Adrenal gland (tissue), 12 donors: Measurements from ENCODE around the gene MAGT1. TPM values are rescaled to one million over a fixed set of nuclear protein-coding genes. Genes with fewer than 3 reads are reported as not detected.
"Not testable (repeated sequence)": the region's sequence is repeated elsewhere in the genome, so short reads cannot be mapped to it uniquely, and the experiment has no call there.

Source experiments
- DNase-seq, 7 donors: peaks; one replicate each; pipeline ENCODE4 v3.0.0-alpha.2; 2019 to 2020
- H3K27ac ChIP-seq, 5 donors: fragments of 200-600 bp; sonication (generic) in 4 of 5; 1 replicate in 3 of 5; 2 replicates in 2 of 5; pipeline versions ENCODE4 v1.5.1 to v1.8.0; 2016 to 2020; ENCODE audit warnings: mild to moderate bottlenecking in 1 of 5
- H3K27me3 ChIP-seq: fragments of 200-600 bp; 2 replicates; pipeline ENCODE4 v1.8.0; 2021
- H3K36me3 ChIP-seq, 2 donors: fragments of 200-600 bp; replicated peaks in 1 of 2; 1 replicate in 1 of 2; 2 replicates in 1 of 2; pipeline versions ENCODE4 v1.5.1 to v1.8.0; 2018 to 2022
- H3K4me1 ChIP-seq, 2 donors: fragments of 200-600 bp; replicated peaks in 1 of 2; 1 replicate in 1 of 2; 2 replicates in 1 of 2; pipeline versions ENCODE4 v1.5.1 to v1.8.0; 2018 to 2021
- H3K4me3 ChIP-seq, 4 donors: fragments of 200-600 bp; sonication (generic) in 3 of 4; one replicate each; pipeline ENCODE4 v1.5.1; 2016 to 2018
- H3K9me3 ChIP-seq, 3 donors: fragments of 200-600 bp; sonication (generic) in 1 of 3; replicated peaks in 1 of 3; 1 replicate in 2 of 3; 2 replicates in 1 of 3; pipeline versions ENCODE4 v1.5.1 to v1.8.0; 2016 to 2021
- POLR2A ChIP-seq, 2 donors: fragments of 450-650 bp; IDR thresholded peaks; one replicate each; pipeline ENCODE4 v1.6.1; 2017; ENCODE audit warnings: antibody characterized with exemption in 2 of 2, mild to moderate bottlenecking in 2 of 2, moderate library complexity in 1 of 2
- WGBS, 4 donors: extraction: QIAGEN DNeasy Blood & Tissue Kit in 2 of 4; methylation state at CpG; one replicate each; pipeline versions ENCODE4 v1.1.5 to v1.1.7; 2013 to 2017; 5-methylcytosine and 5-hydroxymethylcytosine counted together
- intact Hi-C, 2 donors: fragments of 100-400 bp; cut with DNase I; formaldehyde crosslinking; loops; one replicate each; pipeline versions ENCODE4 v1.14.1 to v1.15.0; 2022 to 2023
- polyA plus RNA-seq, 3 donors: library from polyadenylated mRNA; stranded (reverse); fragments of 200-250 nt in 2 of 3; fragments of 350-450 nt in 1 of 3; fragmentation: Illumina TruSeq in 1 of 3; extraction: RNeasy Lipid Tissue Mini Kit (QIAGEN cat#74804) in 1 of 3; gene quantifications; one replicate each; pipeline ENCODE4 v1.2.3, GENCODE V29; 2013 to 2014
- total RNA-seq, 9 donors: library from RNA; depleted of rRNA in 4 of 9; stranded (reverse); fragments of >200 nt in 4 of 9; fragments of 120-200 nt in 1 of 9; fragmentation: NEBNext Ultra II Directional in 1 of 9; extraction: Animal tissue kit (Norgen Biotek cat#: 25700) in 1 of 9; gene quantifications; one replicate each; pipeline versions ENCODE4 v1.1.0 to v1.2.4, GENCODE V29; 2013 to 2023
- TF ChIP-seq, protein P1 (sequence below), 6 experiments: fragments of 450-650 bp in 4 of 6; fragments of 200-600 bp in 2 of 6; sonication (generic) in 1 of 6; IDR thresholded peaks; 1 replicate in 5 of 6; 2 replicates in 1 of 6; pipeline versions ENCODE4 v1.5.1 to v1.8.0; 2016 to 2021; ENCODE audit warnings: antibody characterized with exemption in 6 of 6, mild to moderate bottlenecking in 2 of 6, moderate library complexity in 1 of 6
- donor health status: healthy with polysubstance abuse.
- donor health status: Bipolar disorder and iron deficiency.
- donor health status: DM: yes; HTN: yes; CAD: no.
- donor health status: DM: no; HTN: no; CAD: no.
- donor health status: DM: no; HTN: no; CAD: no.
- donor health status: DM: yes; HTN: yes; CAD: no.

The MAGT1 gene
- total and polyA plus RNA-seq, 12 donors: 8.5 to 77.0 (median 47.8) TPM

- intact Hi-C loops: no loop called here
- Histone ChIP-seq H3K36me3 (no peaks in the 10 kb centered on the region), H3K4me3 (no peak overlapping the region), H3K9me3 (no peaks in the 10 kb centered on the region), H3K27me3 (no peaks in the 10 kb centered on the region), H3K4me1 (peaks cover 0 to 6% of the 10 kb centered on the region in 2 donors), H3K27ac (no peak overlapping the region)
- no peak for TF ChIP-seq POLR2A (IDR thresholded peaks at IDR 0.05)
- TF ChIP-seq, protein P1, sequence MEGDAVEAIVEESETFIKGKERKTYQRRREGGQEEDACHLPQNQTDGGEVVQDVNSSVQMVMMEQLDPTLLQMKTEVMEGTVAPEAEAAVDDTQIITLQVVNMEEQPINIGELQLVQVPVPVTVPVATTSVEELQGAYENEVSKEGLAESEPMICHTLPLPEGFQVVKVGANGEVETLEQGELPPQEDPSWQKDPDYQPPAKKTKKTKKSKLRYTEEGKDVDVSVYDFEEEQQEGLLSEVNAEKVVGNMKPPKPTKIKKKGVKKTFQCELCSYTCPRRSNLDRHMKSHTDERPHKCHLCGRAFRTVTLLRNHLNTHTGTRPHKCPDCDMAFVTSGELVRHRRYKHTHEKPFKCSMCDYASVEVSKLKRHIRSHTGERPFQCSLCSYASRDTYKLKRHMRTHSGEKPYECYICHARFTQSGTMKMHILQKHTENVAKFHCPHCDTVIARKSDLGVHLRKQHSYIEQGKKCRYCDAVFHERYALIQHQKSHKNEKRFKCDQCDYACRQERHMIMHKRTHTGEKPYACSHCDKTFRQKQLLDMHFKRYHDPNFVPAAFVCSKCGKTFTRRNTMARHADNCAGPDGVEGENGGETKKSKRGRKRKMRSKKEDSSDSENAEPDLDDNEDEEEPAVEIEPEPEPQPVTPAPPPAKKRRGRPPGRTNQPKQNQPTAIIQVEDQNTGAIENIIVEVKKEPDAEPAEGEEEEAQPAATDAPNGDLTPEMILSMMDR (IDR thresholded peaks at IDR 0.05): no peak
- WGBS, 4 donors: 42 to 58% (median 51%) methylated on average over 3 of the region's 3 CpGs
- DNase-seq: no peak
Observed at GRCh38 chrX:77925764-77926163, 30.5 kb upstream of the MAGT1 start.

DNA sequence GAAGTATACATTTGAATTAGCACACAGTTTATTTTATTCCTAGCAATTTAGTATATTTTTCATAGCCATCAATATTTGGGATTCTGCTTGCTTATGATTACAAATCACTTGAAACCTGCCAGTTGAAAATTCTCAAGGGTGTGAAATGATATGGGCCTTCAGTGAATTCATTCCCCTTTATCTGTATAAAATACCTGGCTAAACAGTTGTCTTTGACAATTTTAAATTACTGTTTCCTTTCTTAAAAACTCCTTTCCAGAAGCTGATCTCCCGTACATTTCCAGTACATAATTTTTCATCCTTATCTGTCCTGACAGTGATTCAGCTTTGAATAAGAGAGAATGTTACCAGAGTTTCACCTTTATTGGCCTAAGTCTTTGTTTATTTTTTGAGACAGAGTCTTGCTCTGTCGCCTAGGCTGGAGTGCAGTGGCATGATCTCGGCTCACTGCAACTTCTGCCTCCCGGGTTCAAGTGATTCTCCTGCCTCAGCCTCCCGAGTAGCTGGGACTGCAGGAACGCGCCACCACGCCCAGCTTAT, 29.2 kb upstream of the MAGT1 start:
- WGBS, 4 donors: 62 to 66% (median 63%) methylated on average over 8 of the region's 8 CpGs
- DNase-seq: no peak
- peaks cover 0 to 6% of the 10 kb centered on the region in 2 donors for H3K4me1 ChIP-seq
- H3K9me3 ChIP-seq: no peaks in the 10 kb centered on the region
- no peaks in the 10 kb centered on the region for H3K36me3 ChIP-seq
- TF ChIP-seq POLR2A (IDR thresholded peaks at IDR 0.05): no peak
- TF ChIP-seq, protein P1 (IDR thresholded peaks at IDR 0.05): no peak
- no peak overlapping the region for H3K27ac ChIP-seq
- H3K27me3 ChIP-seq: no peaks in the 10 kb centered on the region
- H3K4me3 ChIP-seq: no peak overlapping the region
- intact Hi-C loops: no loop called here

DNA sequence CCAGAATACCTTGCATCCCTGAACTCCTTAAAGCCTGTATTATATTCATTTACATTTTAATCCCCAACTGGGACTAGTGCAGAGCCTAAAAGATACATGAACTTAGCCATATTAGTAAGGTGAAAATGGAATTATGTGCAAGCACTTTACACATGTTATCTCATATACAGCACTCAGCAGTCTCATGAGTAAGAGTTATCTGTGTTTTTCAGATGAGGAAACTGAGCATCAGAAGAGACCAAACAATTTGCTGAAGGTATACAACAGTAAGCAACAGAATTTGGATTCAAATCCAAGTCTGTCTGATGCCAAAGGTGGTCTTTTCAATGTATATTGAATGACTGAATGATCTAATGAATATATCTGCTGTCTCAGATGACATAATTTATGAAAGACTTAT, 27.6 kb upstream of the MAGT1 start:
- intact Hi-C loops: no loop called here
- no peak for TF ChIP-seq POLR2A (IDR thresholded peaks at IDR 0.05)
- TF ChIP-seq, protein P1 (IDR thresholded peaks at IDR 0.05): no peak
- Histone ChIP-seq H3K4me1 (peaks cover 0 to 6% of the 10 kb centered on the region in 2 donors), H3K27me3 (no peaks in the 10 kb centered on the region), H3K27ac (no peak overlapping the region), H3K4me3 (no peak overlapping the region), H3K36me3 (no peaks in the 10 kb centered on the region), H3K9me3 (no peaks in the 10 kb centered on the region)
- no peak for DNase-seq

- intact Hi-C loops: loop anchor here in 1 of 2 donors (10.0 kb wide), 1 partner anchor 105 kb away; no protein-coding TSS in a partner anchor
- not testable (repeated sequence) for H3K4me1 ChIP-seq, H3K27ac ChIP-seq, H3K4me3 ChIP-seq, H3K9me3 ChIP-seq, H3K27me3 ChIP-seq, H3K36me3 ChIP-seq, DNase-seq
- 63 to 80% (median 71%) methylated on average over 5 to 6 of the region's 6 CpGs for WGBS, 4 donors
Observed at GRCh38 chrX:77919370-77919769, 24.1 kb upstream of the MAGT1 start.

GRCh38 chrX:77918568-77918967, 23.3 kb upstream of the MAGT1 start:
- Histone ChIP-seq H3K9me3 (no peaks in the 10 kb centered on the region), H3K4me1 (no peaks in the 10 kb centered on the region), H3K27me3 (no peaks in the 10 kb centered on the region), H3K4me3 (no peak overlapping the region), H3K36me3 (no peaks in the 10 kb centered on the region), H3K27ac (no peak overlapping the region)
- TF ChIP-seq, protein P1 (IDR thresholded peaks at IDR 0.05): no peak
- no peak for TF ChIP-seq POLR2A (IDR thresholded peaks at IDR 0.05)
- intact Hi-C loops: loop anchor here in 1 of 2 donors (10.0 kb wide), 1 partner anchor 106 kb away; no protein-coding TSS in a partner anchor
- WGBS, 4 donors: 28 to 60% (median 52%) methylated on average over 3 of the region's 3 CpGs
- peak in 1 of 7 donors; percentile 29 for DNase-seq
